ENCODE data around the gene TEX13D. TPM values are rescaled to one million over a fixed set of nuclear protein-coding genes. Genes with fewer than 3 reads are reported as not detected.

Gene TEX13D
- total RNA-seq, 4 donors from 2014 or later: not detected

- Histone ChIP-seq H3K27ac (no peak overlapping the region), H3K4me1 (no peaks in the 10 kb centered on the region), H3K4me3 (no peak overlapping the region), H3K9me3 (no peaks in the 10 kb centered on the region), H3K36me3 (no peaks in the 10 kb centered on the region), H3K27me3 (no peaks in the 10 kb centered on the region)
- TF ChIP-seq CTCF (IDR thresholded peaks at IDR 0.05) (no peak), POLR2A (IDR thresholded peaks at IDR 0.05) (no peak), EP300 (IDR thresholded peaks at IDR 0.05) (no peak)
- WGBS, 2 donors: 21 to 53% methylated on average over 1 of the region's 1 CpG
- no peak for DNase-seq (ENCODE audit: low spot score in 2 of 2)
Observed at GRCh38 chrX:124337916-124338315, 5.5 kb downstream of the TEX13D start.

- Histone ChIP-seq H3K36me3 (no peaks in the 10 kb centered on the region), H3K9me3 (no peaks in the 10 kb centered on the region), H3K4me1 (no peaks in the 10 kb centered on the region), H3K4me3 (no peak overlapping the region), H3K27me3 (no peaks in the 10 kb centered on the region), H3K27ac (no peak overlapping the region)
- TF ChIP-seq EP300 (IDR thresholded peaks at IDR 0.05) (no peak), CTCF (IDR thresholded peaks at IDR 0.05) (no peak), POLR2A (IDR thresholded peaks at IDR 0.05) (no peak)
- DNase-seq (ENCODE audit: low spot score in 2 of 2): no peak
- WGBS, 2 donors: 79 to 97% methylated on average over 6 of the region's 6 CpGs
Observed at GRCh38 chrX:124338733-124339514, 6.5 kb downstream of the TEX13D start.

GRCh38 chrX:124341396-124342132, 9.1 kb downstream of the TEX13D start:
- H3K4me3 ChIP-seq: no peak overlapping the region
- DNase-seq (ENCODE audit: low spot score in 2 of 2): no peak
- H3K9me3 ChIP-seq: no peaks in the 10 kb centered on the region
- WGBS, 2 donors: 59 to 64% methylated on average over 7 of the region's 7 CpGs
- no peaks in the 10 kb centered on the region for H3K36me3 ChIP-seq
- no peak overlapping the region for H3K27ac ChIP-seq
- H3K27me3 ChIP-seq: no peaks in the 10 kb centered on the region
- TF ChIP-seq EP300 (IDR thresholded peaks at IDR 0.05) (no peak), CTCF (IDR thresholded peaks at IDR 0.05) (no peak)
- no peaks in the 10 kb centered on the region for H3K4me1 ChIP-seq

- Histone ChIP-seq H3K4me1 (no peaks in the 10 kb centered on the region), H3K27ac (no peak overlapping the region), H3K27me3 (no peaks in the 10 kb centered on the region), H3K4me3 (no peak overlapping the region), H3K9me3 (no peaks in the 10 kb centered on the region), H3K36me3 (no peaks in the 10 kb centered on the region)
- no peak for TF ChIP-seq POLR2A (IDR thresholded peaks at IDR 0.05)
- TF ChIP-seq EP300 (IDR thresholded peaks at IDR 0.05): no peak
- no peak for TF ChIP-seq CTCF (IDR thresholded peaks at IDR 0.05)
- no peak for DNase-seq (ENCODE audit: low spot score in 2 of 2)
- 61 to 87% methylated on average over 7 of the region's 7 CpGs for WGBS, 2 donors
Observed at GRCh38 chrX:124342174-124342867, 9.9 kb downstream of the TEX13D start.

GRCh38 chrX:124343016-124343415, 10.6 kb downstream of the TEX13D start:
- H3K27me3 ChIP-seq: no peaks in the 10 kb centered on the region

More at GRCh38 chrX:124343016-124343415, 10.6 kb downstream of the TEX13D start:
- Histone ChIP-seq H3K4me1 (no peaks in the 10 kb centered on the region), H3K4me3 (no peak overlapping the region), H3K27ac (no peak overlapping the region), H3K36me3 (no peaks in the 10 kb centered on the region), H3K9me3 (no peaks in the 10 kb centered on the region)
- DNase-seq (ENCODE audit: low spot score in 2 of 2): no peak
- TF ChIP-seq POLR2A (IDR thresholded peaks at IDR 0.05) (no peak), CTCF (IDR thresholded peaks at IDR 0.05) (no peak), EP300 (IDR thresholded peaks at IDR 0.05) (no peak)

Data from tibial nerve (tissue), 4 donors.